A673 (cell line): ENCODE results near the gene CAMKK2. TPM values are rescaled to one million over a fixed set of nuclear protein-coding genes. Genes with fewer than 3 reads are reported as not detected.

Source experiments
- Bru-seq: library from RNA; stranded (reverse); fragments of 400-500 nt; gene quantifications from one replicate; lab custom pipeline; 2021; lab: Mats Ljungman, UMichigan
- BruChase-seq, 2 experiments: library from RNA; stranded (reverse); fragments of 400-500 nt; gene quantifications; one replicate each; lab custom pipeline; 2021; lab: Mats Ljungman, UMichigan
- BruUV-seq: library from RNA; stranded (reverse); fragments of 400-500 nt; replicated peaks from 2 replicates; lab custom pipeline; 2021; lab: Mats Ljungman, UMichigan
- CTCF ChIA-PET: fragments of 300-600 bp; sonication (Branson Sonifier 250); formaldehyde crosslinking; loops from one replicate; lab custom pipeline; 2022; ENCODE audit warnings: antibody characterized with exemption; lab: Charles Lee
- POLR2A ChIA-PET: fragments of 300-600 bp; sonication (Branson Sonifier 250); formaldehyde crosslinking; loops from one replicate; lab custom pipeline; 2022; ENCODE audit warnings: antibody characterized with exemption; ENCODE audit not compliant: low non-redundant PET; lab: Charles Lee
- DNase-seq: peaks from one replicate; pipeline ENCODE4 v3.0.0-alpha.2; 2015; ENCODE audit warnings: low spot score
- H3K27ac ChIP-seq: fragments of 200-600 bp; sonication (generic); 2 replicates; pipeline ENCODE4 v1.5.1; 2016; ENCODE audit warnings: mixed run types, low read depth, mild to moderate bottlenecking, mixed read lengths, antibody characterized with exemption, low read length; ENCODE audit not compliant: poor library complexity, severe bottlenecking
- H3K27me3 ChIP-seq: fragments of 200-600 bp; sonication (generic); replicated peaks from 2 replicates; pipeline ENCODE4 v1.6.1; 2017; ENCODE audit warnings: mixed run types, low read depth, mild to moderate bottlenecking, mixed read lengths, antibody characterized with exemption, low read length; ENCODE audit not compliant: insufficient read depth, poor library complexity
- H3K36me3 ChIP-seq: fragments of 200-600 bp; sonication (generic); 2 replicates; pipeline ENCODE4 v1.6.1; 2016; ENCODE audit warnings: mixed run types, mild to moderate bottlenecking, mixed read lengths, antibody characterized with exemption, low read length; ENCODE audit not compliant: insufficient read depth, poor library complexity, severe bottlenecking
- H3K4me1 ChIP-seq: fragments of 200-600 bp; sonication (generic); 2 replicates; pipeline ENCODE4 v1.6.1; 2017; ENCODE audit warnings: mixed run types, mild to moderate bottlenecking, mixed read lengths, antibody characterized with exemption, low read length; ENCODE audit not compliant: insufficient read depth, poor library complexity, severe bottlenecking
- H3K4me3 ChIP-seq: fragments of 200-600 bp; sonication (generic); 2 replicates; pipeline ENCODE4 v1.5.1; 2016; ENCODE audit warnings: low read depth, mixed run types, mild to moderate bottlenecking, mixed read lengths, low read length; ENCODE audit not compliant: poor library complexity, severe bottlenecking
- H3K9me3 ChIP-seq: fragments of 200-600 bp; sonication (generic); 2 replicates; pipeline ENCODE4 v1.6.1; 2016; ENCODE audit warnings: mixed run types, low read depth, mild to moderate bottlenecking, mixed read lengths, antibody characterized with exemption, low read length; ENCODE audit not compliant: poor library complexity, severe bottlenecking
- EZH2 ChIP-seq: fragments of 200-600 bp; sonication (generic); IDR thresholded peaks from 2 replicates; pipeline ENCODE4 v1.6.1; 2017; ENCODE audit warnings: borderline replicate concordance, low read depth, mild to moderate bottlenecking, mixed read lengths, antibody characterized with exemption, low read length; ENCODE audit not compliant: poor library complexity, severe bottlenecking
- intact Hi-C: fragments of 100-400 bp; cut with micrococcal nuclease; formaldehyde crosslinking; loops from one replicate; pipeline ENCODE4 v1.10.0; 2022; ENCODE audit not compliant: unreplicated experiment
- long read RNA-seq: library from polyadenylated mRNA; stranded (forward); transcript quantifications from one replicate; pipeline ENCODE4 v2.0.0, GENCODE V29; 2022
- total RNA-seq: library from RNA; stranded (reverse); gene quantifications from 2 replicates; pipeline ENCODE4 v1.2.3, GENCODE V29; 2021
- TF ChIP-seq, protein P1 (sequence below): fragments of 300-800, 200-600 bp; sonication (generic); conservative IDR thresholded peaks from 2 replicates; pipeline ENCODE4 v1.5.1; 2017; ENCODE audit warnings: low read depth, mild to moderate bottlenecking, antibody characterized with exemption, low read length, moderate library complexity, mixed read lengths

CAMKK2 gene
- total RNA-seq (33.0 and 41.6 TPM in 2 replicates), Bru-seq, nascent RNA (percentile 68 among the genes with signal in this experiment), BruChase-seq, experiment 1, labeled RNA remaining after a 2-hour chase (percentile 71 among the genes with signal in this experiment), BruChase-seq, experiment 2, labeled RNA remaining after a 6-hour chase (percentile 80 among the genes with signal in this experiment)
- long read RNA-seq, transcript CAMKK2-208 (16 exons, 2,006 nt) = major isoform, 40 of 112 reads
- long read RNA-seq, partial matches to known transcripts = 13 of 112 reads
- long read RNA-seq, other reads (novel, unspliced or antisense) = 58 of 112 reads

DNA sequence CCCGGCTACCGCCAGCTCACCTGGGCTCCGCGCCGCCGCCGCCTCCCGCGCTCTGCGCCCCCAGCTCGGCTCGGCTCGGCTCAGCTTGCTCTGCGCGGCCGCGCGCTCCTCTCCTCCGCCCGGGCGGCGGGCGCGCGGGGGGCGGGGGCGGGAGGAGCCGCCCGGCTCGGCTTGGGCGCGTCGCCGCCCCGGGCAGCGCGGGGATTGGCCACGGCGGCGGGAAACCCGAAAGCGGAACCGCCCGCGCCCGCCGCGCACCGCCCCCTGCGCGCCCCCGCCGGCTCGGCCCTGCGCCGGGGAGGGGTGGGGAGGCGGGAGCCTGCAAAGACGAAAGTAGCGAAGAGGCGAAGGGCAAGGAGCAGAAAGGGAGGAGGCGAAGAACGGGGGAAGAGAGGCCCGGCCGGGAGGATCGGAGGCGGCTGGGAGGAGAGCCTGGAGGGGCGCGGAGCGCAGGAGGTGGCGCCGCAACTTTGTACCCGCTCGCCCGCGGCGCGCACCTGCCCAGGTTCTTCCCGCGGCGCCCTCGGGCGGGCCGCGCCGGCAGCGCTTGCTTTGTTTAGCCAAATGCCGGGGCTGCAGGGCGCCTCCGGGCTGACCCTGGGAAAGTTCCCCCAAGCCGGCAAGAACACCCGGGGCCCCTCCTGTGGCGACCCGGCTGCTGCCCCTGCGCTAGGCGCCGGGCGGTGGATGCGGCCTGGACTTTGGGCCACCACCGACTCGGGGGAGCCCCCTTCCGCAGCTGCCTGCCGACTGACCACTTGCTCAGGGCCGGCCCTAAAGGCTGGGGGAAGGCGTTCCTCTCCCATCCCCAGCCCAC is at the start of gene CAMKK2:
CAMKK2 (minus strand) TSS at position 92 of the 817 bp plus-strand sequence. CDS start 22,183 bp downstream, outside the sequence.
- Histone ChIP-seq H3K4me3 (peak within 1 kb of the TSS; percentile 100), H3K27ac (peak within 1 kb of the TSS; percentile 82), H3K9me3 (no peaks in the 10 kb centered on the region), H3K36me3 (peaks cover 3% of the 10 kb centered on the region), H3K27me3 (no peaks in the 10 kb centered on the region), H3K4me1 (peaks cover 19% of the 10 kb centered on the region)
- CTCF ChIA-PET = interaction anchor here (0.6 kb wide), 1 partner anchor 38 kb away, joined by 4 read pairs; no protein-coding TSS in a partner anchor
- TF ChIP-seq EZH2 = no peak
- TF ChIP-seq, protein P1, sequence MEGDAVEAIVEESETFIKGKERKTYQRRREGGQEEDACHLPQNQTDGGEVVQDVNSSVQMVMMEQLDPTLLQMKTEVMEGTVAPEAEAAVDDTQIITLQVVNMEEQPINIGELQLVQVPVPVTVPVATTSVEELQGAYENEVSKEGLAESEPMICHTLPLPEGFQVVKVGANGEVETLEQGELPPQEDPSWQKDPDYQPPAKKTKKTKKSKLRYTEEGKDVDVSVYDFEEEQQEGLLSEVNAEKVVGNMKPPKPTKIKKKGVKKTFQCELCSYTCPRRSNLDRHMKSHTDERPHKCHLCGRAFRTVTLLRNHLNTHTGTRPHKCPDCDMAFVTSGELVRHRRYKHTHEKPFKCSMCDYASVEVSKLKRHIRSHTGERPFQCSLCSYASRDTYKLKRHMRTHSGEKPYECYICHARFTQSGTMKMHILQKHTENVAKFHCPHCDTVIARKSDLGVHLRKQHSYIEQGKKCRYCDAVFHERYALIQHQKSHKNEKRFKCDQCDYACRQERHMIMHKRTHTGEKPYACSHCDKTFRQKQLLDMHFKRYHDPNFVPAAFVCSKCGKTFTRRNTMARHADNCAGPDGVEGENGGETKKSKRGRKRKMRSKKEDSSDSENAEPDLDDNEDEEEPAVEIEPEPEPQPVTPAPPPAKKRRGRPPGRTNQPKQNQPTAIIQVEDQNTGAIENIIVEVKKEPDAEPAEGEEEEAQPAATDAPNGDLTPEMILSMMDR = peak; percentile 26; the same call in 1 of the 2 replicates
- POLR2A ChIA-PET = interaction anchor here (0.6 to 0.9 kb wide), 2 partner anchors 56 to 186 kb away, joined by 3 to 5 read pairs; no protein-coding TSS in a partner anchor
- BruUV-seq = no TSS peak
- peak; percentile 95 for DNase-seq
- intact Hi-C loops = no loop called here

DNA sequence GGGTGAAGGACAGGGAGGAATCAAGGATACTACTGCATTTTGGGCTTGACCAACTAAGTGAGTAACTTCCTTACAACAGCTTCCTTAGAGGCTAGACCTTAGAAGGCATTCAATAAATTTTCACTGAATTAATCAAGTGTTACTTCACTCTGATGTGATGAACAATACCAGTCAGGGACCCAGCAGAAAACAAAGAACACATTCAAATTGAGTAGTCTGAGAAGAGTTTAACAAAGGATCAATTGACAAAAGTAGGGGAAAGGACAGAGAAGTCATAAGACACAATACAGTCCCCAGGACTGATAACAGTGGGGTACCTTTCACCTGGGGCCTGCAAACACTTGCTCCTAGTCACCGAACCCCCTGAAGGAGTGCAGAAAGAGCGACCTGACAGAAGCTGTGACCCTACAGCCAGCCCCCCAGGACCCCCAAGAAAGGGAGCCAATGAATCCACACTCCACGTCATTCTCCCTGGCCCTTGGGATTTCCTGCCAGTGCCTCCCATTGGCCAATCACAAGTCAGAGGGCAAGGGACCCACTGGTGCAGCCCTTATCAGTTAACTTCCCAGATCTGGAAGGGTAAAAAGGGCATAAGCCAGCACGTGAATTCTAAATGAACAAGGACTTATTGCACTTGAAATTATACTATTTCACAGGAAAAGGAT is 48.8 kb upstream of the CAMKK2 start:
- no peaks in the 10 kb centered on the region for H3K9me3 ChIP-seq
- ChIA-PET POLR2A (no interaction called here), CTCF (no interaction called here)
- no peak for DNase-seq
- no peak overlapping the region for H3K27ac ChIP-seq
- no peak for TF ChIP-seq EZH2
- TF ChIP-seq, protein P1 = no peak
- no peaks in the 10 kb centered on the region for H3K27me3 ChIP-seq
- H3K36me3 ChIP-seq = peaks cover 52% of the 10 kb centered on the region
- intact Hi-C loops = no loop called here
- no peak overlapping the region for H3K4me3 ChIP-seq
- BruUV-seq = no TSS peak
- no peaks in the 10 kb centered on the region for H3K4me1 ChIP-seq

DNA sequence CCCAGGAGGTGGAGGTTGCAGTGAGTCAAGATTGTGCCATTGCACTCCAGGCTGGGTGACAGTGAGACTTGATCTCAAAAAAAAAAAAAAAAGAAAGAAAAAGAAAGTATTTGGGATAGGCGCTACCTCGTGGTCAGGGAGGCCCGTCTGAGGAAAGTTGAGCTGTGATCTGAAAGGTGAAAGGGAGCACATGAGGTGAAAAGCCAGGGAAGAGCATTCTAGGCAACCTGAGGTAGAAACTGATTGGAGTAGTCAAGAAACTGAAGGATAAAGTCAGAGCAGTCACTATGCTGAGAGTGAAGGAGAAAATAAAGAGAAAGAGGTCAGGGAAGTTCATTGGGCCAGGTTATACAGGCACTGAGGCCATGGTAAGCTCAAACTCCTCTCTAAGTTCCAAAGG is 48.0 kb upstream of the CAMKK2 start:
- POLR2A ChIA-PET = no interaction called here
- H3K27me3 ChIP-seq = no peaks in the 10 kb centered on the region
- H3K36me3 ChIP-seq = peaks cover 57% of the 10 kb centered on the region
- H3K9me3 ChIP-seq = no peaks in the 10 kb centered on the region
- H3K4me3 ChIP-seq = no peak overlapping the region
- no peak overlapping the region for H3K27ac ChIP-seq
- no peak for DNase-seq
- intact Hi-C loops = no loop called here
- BruUV-seq = no TSS peak
- CTCF ChIA-PET = no interaction called here
- H3K4me1 ChIP-seq = no peaks in the 10 kb centered on the region
- no peak for TF ChIP-seq EZH2
- TF ChIP-seq, protein P1 = no peak
